SK-N-SH (cell line): ENCODE measurements around the gene CD163L1.
"Not testable (repeated sequence)": the region's sequence is repeated elsewhere in the genome, so short reads cannot be mapped to it uniquely, and the experiment has no call there.

Source experiments
- CTCF ChIP-seq: fragments of 200-600 bp; sonication (generic); IDR thresholded peaks from 2 replicates; pipeline ENCODE4 v1.6.1; 2017; ENCODE audit warnings: antibody characterized with exemption, mild to moderate bottlenecking, moderate library complexity
- GABPA ChIP-seq: IDR thresholded peaks from 2 replicates; pipeline ENCODE4 v1.4.0; 2012; ENCODE audit warnings: low read depth, mild to moderate bottlenecking
- POLR2AphosphoS5 ChIP-seq: IDR thresholded peaks from 2 replicates; pipeline ENCODE4 v1.6.1; 2012; ENCODE audit warnings: low read depth, low read length
- YY1 ChIP-seq: IDR thresholded peaks from 2 replicates; pipeline ENCODE4 v1.4.0; 2012; ENCODE audit warnings: low read depth, mild to moderate bottlenecking

- not testable (repeated sequence) for TF ChIP-seq CTCF, YY1, POLR2AphosphoS5, GABPA
Observed at GRCh38 chr12:7337790-7338189, 106.2 kb downstream of the CD163L1 start.
